PFSK-1 (cell line): ENCODE results near the gene ST6GALNAC1.

Experiments used
- TAF1 ChIP-seq: IDR thresholded peaks from 2 replicates; pipeline ENCODE4 v1.6.1; 2012; ENCODE audit warnings: low read length, control low read depth, borderline replicate concordance; ENCODE audit not compliant: insufficient read depth
- TF ChIP-seq, protein P1 (sequence below), 2 experiments: IDR thresholded peaks; 2 replicates each; pipeline versions ENCODE4 v1.6.1 to v1.8.0; 2011 to 2012; ENCODE audit warnings: low read depth in 2 of 2, low read length in 2 of 2, control low read depth in 1 of 2, inconsistent platforms in 1 of 2, mild to moderate bottlenecking in 1 of 2, moderate library complexity in 1 of 2; ENCODE audit not compliant: insufficient read depth in 1 of 2

DNA sequence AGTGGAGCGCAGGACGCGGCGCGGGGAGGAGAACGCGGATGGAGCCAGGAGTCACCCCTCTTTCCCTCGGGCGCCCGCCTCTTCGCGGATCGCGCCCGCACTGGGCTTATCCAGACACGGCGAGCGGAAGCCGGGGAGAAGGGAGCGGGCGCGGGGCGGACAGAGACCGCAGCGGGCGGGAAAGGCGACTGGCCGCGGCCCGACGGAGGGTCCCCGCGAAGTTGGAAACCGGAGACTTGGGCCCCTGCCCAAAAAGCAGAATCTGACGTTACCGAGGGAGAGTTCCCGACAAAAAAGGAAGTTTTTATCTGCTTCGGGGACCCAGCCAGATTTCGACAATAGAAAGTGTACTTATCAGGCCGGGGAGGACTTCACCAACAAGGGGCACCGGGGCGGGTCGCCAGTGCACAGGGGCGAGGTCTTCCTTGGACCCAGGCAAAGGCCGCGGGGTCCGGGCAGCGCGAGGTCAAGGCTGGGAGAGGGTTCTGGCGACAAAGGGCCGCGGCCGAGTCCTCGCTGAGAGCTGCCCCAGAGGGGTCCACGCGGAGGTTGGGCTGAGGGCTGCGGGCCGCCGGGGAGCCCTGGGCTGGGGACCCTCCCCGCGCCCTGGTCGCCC, 58.4 kb downstream of the ST6GALNAC1 start:
- TF ChIP-seq, protein P1, sequence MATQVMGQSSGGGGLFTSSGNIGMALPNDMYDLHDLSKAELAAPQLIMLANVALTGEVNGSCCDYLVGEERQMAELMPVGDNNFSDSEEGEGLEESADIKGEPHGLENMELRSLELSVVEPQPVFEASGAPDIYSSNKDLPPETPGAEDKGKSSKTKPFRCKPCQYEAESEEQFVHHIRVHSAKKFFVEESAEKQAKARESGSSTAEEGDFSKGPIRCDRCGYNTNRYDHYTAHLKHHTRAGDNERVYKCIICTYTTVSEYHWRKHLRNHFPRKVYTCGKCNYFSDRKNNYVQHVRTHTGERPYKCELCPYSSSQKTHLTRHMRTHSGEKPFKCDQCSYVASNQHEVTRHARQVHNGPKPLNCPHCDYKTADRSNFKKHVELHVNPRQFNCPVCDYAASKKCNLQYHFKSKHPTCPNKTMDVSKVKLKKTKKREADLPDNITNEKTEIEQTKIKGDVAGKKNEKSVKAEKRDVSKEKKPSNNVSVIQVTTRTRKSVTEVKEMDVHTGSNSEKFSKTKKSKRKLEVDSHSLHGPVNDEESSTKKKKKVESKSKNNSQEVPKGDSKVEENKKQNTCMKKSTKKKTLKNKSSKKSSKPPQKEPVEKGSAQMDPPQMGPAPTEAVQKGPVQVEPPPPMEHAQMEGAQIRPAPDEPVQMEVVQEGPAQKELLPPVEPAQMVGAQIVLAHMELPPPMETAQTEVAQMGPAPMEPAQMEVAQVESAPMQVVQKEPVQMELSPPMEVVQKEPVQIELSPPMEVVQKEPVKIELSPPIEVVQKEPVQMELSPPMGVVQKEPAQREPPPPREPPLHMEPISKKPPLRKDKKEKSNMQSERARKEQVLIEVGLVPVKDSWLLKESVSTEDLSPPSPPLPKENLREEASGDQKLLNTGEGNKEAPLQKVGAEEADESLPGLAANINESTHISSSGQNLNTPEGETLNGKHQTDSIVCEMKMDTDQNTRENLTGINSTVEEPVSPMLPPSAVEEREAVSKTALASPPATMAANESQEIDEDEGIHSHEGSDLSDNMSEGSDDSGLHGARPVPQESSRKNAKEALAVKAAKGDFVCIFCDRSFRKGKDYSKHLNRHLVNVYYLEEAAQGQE (IDR thresholded peaks at IDR 0.05; ENCODE audit: insufficient read depth in 1 of 2, low read depth in 2 of 2, low read length in 2 of 2): no peak
- no peak for TF ChIP-seq TAF1
